Tongue (tissue), 2 donors: ENCODE measurements around the gene ZNF469. TPM values are rescaled to one million over a fixed set of nuclear protein-coding genes. Genes with fewer than 3 reads are reported as not detected.

Source experiments
- DNase-seq: peaks from one replicate; pipeline ENCODE4 v3.0.0-alpha.2; 2015
- total RNA-seq: library from RNA; depleted of rRNA; stranded (reverse); fragments of >200 nt; gene quantifications from one replicate; pipeline ENCODE4 v1.2.3, GENCODE V29; 2014

The ZNF469 gene
- total RNA-seq, 1 donor from 2014 or later = 4.4 TPM

DNA sequence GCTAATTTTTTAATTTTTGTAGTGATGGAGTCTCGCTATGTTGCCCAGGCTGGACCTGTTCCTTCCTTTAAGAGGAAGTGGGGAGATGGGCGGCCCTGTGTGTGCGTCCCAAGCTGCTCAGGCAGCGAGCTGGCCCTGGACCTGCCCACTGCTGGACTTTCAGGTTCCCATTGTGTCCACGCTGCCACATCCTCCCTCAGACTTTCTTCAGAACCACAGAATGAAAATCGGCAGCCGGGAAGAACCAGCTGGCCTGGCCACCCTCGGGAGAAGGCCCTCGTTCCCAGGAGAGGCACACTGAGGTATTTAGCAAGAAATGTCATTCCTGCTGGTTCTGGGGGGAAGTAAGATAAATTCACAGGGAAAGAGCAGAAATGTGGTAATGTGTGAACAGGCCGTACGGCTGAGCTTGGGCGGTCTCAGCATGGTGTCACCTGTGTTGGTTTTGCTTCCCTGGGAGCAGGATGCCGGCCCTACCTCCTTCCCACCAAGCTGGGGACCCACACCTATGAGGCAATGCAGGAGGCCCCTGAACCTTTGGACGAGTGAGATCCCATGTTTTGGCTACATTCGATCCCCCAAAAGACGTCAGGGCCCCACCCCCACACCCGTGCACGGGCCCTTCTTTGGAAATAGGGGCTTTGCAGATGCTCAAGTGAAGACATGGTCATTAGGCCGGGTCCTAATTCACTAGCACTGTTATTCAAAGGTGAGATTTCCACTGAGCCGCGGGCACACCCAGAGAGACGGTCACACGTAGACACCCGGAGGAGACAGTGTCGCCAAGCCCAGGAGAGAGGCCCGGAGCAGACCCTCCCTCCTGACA lies 35.9 kb upstream of the ZNF469 start:
- DNase-seq = no peak

DNA sequence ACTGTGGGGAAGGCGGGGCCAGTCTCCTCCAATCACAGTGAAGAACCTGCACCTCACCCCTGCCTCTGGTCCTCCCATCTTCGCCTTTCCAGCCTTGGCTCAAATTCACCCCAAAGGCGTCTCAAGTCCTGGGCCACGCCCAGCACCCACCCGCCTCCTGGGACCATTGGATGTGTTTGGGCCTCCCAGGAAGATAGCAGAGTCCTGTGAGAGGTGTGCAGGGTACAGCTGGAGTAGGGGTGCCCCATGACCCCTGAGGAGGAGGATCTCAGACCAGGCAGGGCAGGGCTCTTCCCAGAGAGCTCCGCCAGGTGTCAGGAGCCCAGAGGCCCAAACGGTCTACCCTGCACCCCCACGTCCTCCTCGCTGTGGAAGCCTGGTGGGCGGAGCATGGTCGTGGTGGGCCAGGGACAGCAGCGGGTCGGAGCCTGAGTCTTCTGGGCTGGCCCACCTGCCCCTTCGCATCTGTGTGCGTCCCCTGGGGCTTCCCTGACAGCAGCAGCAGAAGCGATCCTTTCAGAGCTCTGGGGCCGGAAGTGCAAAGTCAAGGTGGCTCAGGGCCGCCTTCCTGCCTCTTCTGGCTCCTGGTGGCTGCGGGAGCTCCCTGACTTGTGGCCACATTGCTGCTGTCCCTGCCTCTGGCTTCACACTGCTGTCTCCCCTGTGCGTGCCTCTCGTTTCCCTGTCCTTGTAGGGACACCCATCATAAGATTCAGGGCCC lies 34.9 kb upstream of the ZNF469 start:
- DNase-seq = no peak

DNA sequence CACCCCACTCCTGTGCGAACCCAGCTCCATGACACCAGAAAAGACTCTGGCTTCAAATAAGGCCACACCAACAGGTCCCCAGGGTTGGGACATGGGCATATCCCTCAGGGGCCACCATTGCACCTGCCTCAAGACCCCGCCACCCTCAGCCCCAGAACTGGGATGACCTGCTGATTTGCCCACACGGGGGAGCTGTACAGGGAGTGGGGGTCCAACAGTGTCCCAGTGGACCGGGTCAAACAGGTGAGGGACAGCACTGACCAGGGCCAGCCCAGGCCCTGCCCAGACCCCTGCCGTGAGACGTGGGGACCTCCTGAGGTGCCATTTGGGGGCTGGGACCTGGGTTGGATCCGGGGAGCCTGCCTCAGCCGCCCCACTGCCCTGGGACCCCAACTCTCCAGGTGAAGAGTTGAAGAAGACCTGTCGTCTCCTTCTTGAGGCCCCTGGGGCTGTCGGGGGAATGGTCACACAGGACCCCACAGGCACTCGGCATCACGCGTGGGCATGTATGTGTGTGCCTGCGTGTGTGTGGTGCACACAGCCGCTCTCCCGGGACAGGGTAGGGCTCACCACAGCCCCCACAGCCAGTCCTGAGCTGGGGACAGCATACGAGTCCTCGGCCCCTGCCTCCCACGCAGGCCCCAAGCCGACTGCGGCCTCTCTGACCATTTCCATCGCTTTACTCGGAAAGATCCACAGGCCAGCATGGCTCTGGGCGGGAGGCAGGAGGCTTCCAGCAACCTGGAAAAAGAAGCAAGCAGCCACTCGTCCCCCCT lies 34.2 kb upstream of the ZNF469 start:
- no peak for DNase-seq

- no peak for DNase-seq
These were observed 33.4 kb upstream of the ZNF469 start for GRCh38 chr16:88349153-88349902.

DNA sequence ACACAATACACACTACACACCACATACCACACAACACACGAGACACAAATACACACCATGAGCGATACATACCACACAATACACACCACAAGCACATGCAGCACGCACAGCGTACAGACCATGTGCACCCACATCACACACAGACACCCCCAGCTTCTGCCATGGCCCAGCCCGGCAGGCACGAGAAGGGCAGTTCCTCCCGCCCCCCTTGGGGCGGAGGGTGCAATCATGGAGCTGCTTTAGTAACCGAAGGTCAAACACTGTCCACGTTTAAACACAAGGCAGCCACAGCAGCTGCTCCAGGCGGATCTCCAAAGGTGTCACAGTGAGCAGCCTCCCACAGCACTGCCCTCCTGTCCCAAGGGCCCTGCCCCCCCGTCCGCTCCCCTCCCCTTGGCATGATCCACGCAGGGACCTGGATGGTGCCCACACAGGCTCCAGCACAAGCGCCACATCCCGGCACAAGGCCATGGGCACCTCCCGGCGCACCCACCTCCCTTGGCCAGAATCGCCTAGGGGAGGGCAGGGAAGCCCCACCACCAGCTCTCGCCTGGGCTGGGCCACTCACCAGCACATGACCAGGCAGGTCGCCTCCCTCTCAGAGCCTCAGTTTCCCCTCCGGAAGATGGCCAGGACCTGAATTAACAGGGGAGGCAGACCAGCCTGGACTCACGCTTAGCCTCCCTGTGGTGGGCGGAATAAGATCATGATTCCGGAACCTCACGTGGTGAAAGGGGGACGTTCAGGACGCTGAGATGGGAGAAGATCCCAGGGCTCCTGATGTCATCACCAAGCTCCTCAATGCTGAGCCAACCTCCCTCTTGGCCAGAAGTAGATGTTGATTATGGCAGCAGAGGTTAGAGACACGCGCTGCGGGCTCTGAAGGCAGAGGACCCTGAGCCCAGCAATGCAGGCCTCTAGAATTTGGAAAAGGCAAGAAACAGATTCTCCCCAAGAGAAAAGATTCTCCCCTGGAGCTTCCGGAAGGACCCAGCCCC lies 32.6 kb upstream of the ZNF469 start:
- DNase-seq = no peak

GRCh38 chr16:88350922-88351321 lies 31.8 kb upstream of the ZNF469 start:
- DNase-seq = no peak

DNA sequence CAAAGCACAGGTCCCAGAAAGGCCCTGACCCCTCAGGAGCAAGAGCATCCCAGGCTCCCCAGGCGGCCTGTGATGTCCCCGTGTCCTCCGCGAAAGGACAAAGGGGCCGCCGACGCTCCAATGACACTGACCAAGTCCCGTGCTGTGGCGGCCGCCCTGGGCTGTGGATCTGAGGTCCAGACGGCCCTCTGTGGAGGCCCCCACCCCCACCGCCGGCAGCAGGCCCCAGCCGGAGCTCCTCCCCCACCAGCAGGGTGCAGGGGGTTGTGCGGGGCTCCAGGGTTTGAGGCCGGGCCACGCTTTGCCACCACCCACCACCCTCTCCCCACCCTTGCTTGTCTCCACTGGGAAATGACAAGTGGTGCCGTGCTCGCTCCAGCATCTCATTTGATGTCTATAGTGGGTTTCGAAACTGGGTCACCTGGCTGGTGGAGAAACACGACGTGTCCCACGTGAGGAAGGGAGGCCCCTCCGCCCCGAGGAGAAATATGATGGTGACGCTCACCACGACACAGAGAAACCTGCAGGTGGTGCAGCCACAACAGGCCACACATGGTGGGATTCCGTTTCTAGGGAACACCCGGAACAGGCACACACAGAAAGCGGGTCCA lies 31.2 kb upstream of the ZNF469 start:
- DNase-seq = no peak

- no peak for DNase-seq
These were observed 30.2 kb upstream of the ZNF469 start for GRCh38 chr16:88352261-88353200.

- DNase-seq = no peak
These were observed 29.5 kb upstream of the ZNF469 start for GRCh38 chr16:88353232-88353631.

GRCh38 chr16:88353691-88354090 lies 29.1 kb upstream of the ZNF469 start:
- DNase-seq = no peak

- no peak for DNase-seq
These were observed 28.3 kb upstream of the ZNF469 start for GRCh38 chr16:88354229-88355092.

GRCh38 chr16:88355093-88355388 lies 27.7 kb upstream of the ZNF469 start:
- no peak for DNase-seq

DNA sequence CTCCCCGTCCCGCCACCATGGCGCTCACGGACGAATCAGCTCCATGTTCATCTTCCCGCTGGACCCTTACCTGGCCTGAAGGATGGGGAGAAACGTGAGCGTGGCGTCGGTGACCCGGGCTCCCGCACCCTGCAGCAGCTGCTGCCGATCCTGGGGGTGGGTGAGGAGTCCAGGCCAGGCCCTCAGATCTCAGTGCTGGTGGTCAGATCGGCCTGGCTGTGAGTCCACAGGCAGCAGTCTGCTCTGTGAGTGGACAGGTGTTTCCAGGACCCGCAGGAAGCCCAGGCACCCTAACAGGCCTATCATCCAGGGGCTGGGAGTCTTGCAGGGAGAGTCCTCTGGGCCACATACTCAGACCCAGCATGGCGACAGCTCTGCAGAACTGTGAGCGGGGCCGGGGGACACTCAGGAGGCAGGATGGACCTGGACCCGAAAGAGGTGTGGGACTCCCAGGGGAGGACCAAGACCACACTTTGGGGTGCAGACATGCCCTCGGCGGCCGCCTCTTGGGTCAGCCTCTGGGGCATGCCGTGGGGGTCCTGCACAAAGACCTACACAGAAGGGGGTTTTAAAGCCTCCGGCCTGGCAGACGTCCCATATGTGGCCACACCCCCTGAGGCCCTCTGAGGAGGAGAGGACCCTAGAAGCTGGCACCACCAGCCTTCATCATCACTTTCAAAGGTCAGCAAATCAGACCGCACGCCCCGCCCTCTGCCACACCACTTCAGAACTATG lies 27.2 kb upstream of the ZNF469 start:
- DNase-seq = no peak

GRCh38 chr16:88356124-88356726 lies 26.5 kb upstream of the ZNF469 start:
- DNase-seq = no peak

DNA sequence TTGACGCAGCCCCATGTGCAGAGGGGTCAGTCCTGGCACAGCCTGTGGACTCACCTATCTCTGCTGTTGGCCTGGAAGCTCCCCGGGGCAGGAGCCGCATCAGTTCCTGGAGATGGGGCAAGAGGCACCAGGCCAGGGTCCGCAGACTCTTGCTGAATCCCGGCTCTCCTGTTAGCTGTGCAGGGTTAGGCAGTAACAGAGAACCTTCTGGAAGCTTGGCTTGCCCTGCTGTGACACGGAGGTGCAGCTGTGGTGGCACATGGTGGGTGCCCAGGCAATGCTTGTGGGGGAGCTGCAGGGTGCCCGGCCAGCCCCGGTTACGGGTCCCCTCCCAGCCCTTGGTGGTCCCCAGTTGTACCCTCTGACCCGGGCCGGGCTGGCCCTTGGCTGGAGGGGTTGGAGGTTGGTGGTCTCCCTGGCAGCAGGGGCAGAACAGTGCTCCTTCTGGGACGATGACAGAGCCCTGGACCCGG lies 26.0 kb upstream of the ZNF469 start:
- DNase-seq = no peak

DNA sequence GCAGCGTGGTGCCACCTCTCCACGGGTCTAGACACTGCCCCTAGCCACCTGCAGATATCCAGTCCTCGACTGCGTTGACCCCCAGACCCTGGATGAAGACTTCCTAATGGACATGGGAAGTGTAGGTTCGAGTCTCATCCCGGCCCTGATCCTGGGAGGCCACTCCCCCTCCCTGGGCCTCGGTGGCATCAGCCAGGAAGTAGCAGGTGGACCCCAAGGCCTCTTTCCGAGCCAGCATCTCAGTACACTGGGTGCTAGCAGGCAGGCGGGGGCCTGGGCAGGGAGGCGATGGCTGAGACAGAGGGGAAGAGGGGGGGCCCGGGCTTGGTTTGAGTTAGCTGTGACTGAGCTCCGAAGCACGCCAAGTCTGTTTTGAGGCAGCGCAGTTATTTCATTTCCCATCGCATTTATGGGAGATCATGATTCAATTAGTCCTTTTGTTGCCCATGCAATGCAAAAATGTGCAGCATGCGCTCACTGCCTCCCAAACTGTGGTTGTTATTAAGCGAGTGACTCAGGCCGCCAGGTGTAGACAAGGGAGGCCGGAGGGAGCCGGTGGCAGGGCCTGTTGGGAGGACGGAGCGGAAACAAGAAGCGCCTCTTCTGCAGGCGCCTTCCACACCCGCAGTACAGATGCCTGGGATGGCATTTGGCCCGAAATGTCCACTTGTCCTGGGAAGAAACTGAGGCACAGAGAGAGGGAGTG lies 25.3 kb upstream of the ZNF469 start:
- DNase-seq = no peak

GRCh38 chr16:88358023-88358420 lies 24.7 kb upstream of the ZNF469 start:
- no peak for DNase-seq
